Measurements from ENCODE around the gene MS4A14.

GRCh38 chr11:60370811-60371298 lies 25.4 kb upstream of the MS4A14 start:
- TF ChIP-seq, protein P1, sequence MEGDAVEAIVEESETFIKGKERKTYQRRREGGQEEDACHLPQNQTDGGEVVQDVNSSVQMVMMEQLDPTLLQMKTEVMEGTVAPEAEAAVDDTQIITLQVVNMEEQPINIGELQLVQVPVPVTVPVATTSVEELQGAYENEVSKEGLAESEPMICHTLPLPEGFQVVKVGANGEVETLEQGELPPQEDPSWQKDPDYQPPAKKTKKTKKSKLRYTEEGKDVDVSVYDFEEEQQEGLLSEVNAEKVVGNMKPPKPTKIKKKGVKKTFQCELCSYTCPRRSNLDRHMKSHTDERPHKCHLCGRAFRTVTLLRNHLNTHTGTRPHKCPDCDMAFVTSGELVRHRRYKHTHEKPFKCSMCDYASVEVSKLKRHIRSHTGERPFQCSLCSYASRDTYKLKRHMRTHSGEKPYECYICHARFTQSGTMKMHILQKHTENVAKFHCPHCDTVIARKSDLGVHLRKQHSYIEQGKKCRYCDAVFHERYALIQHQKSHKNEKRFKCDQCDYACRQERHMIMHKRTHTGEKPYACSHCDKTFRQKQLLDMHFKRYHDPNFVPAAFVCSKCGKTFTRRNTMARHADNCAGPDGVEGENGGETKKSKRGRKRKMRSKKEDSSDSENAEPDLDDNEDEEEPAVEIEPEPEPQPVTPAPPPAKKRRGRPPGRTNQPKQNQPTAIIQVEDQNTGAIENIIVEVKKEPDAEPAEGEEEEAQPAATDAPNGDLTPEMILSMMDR (IDR thresholded peaks at IDR 0.05): no peak
- TF ChIP-seq EZH2 (IDR thresholded peaks at IDR 0.05; ENCODE audit: borderline replicate concordance, insufficient read depth, low read depth, low read length, poor library complexity, severe bottlenecking): no peak
